ENCODE results near the gene PDGFRB. TPM values are rescaled to one million over a fixed set of nuclear protein-coding genes. Genes with fewer than 3 reads are reported as not detected.

Gene PDGFRB
- polyA plus RNA-seq, 1 donor from 2014 or later = 0.45 TPM

- Mint-ChIP-seq H3K4me3 (no peak overlapping the region), H3K9me3 (no peaks in the 10 kb centered on the region), H3K27ac (no peak overlapping the region), H3K4me1 (no peaks in the 10 kb centered on the region), H3K27me3 (peaks cover 29% of the 10 kb centered on the region), H3K36me3 (peaks cover 1% of the 10 kb centered on the region)
These were observed 32.6 kb upstream of the PDGFRB start for GRCh38 chr5:150188146-150188842.

- no peaks in the 10 kb centered on the region for H3K9me3 Mint-ChIP-seq
- no peak overlapping the region for H3K4me3 Mint-ChIP-seq
- no peak overlapping the region for H3K27ac Mint-ChIP-seq
- H3K4me1 Mint-ChIP-seq = no peaks in the 10 kb centered on the region
- H3K27me3 Mint-ChIP-seq = peaks cover 25% of the 10 kb centered on the region
- no peaks in the 10 kb centered on the region for H3K36me3 Mint-ChIP-seq
These were observed 31.3 kb upstream of the PDGFRB start for GRCh38 chr5:150186897-150187296.

- Mint-ChIP-seq H3K9me3 (no peaks in the 10 kb centered on the region), H3K4me1 (no peaks in the 10 kb centered on the region), H3K27ac (no peak overlapping the region), H3K36me3 (peaks cover 2% of the 10 kb centered on the region), H3K27me3 (peaks cover 23% of the 10 kb centered on the region), H3K4me3 (no peak overlapping the region)
These were observed 30.5 kb upstream of the PDGFRB start for GRCh38 chr5:150186137-150186536.

GRCh38 chr5:150184990-150185912 is 29.6 kb upstream of the PDGFRB start:
- no peak overlapping the region for H3K27ac Mint-ChIP-seq
- H3K4me3 Mint-ChIP-seq = no peak overlapping the region
- no peaks in the 10 kb centered on the region for H3K9me3 Mint-ChIP-seq
- H3K27me3 Mint-ChIP-seq = peaks cover 18% of the 10 kb centered on the region
- H3K4me1 Mint-ChIP-seq = no peaks in the 10 kb centered on the region
- H3K36me3 Mint-ChIP-seq = peaks cover 4% of the 10 kb centered on the region

GRCh38 chr5:150184006-150184405 is 28.4 kb upstream of the PDGFRB start:
- no peaks in the 10 kb centered on the region for H3K9me3 Mint-ChIP-seq
- no peaks in the 10 kb centered on the region for H3K4me1 Mint-ChIP-seq
- peaks cover 4% of the 10 kb centered on the region for H3K36me3 Mint-ChIP-seq
- no peak overlapping the region for H3K4me3 Mint-ChIP-seq
- no peak overlapping the region for H3K27ac Mint-ChIP-seq
- H3K27me3 Mint-ChIP-seq = peaks cover 13% of the 10 kb centered on the region

- H3K9me3 Mint-ChIP-seq = no peaks in the 10 kb centered on the region
- peaks cover 8% of the 10 kb centered on the region for H3K27me3 Mint-ChIP-seq
These were observed 27.8 kb upstream of the PDGFRB start for GRCh38 chr5:150183436-150183835.

GRCh38 chr5:150182774-150183173 is 27.1 kb upstream of the PDGFRB start:
- H3K4me1 Mint-ChIP-seq = no peaks in the 10 kb centered on the region

More at GRCh38 chr5:150183436-150183835, 27.8 kb upstream of the PDGFRB start:
- Mint-ChIP-seq H3K36me3 (peaks cover 4% of the 10 kb centered on the region), H3K27ac (no peak overlapping the region), H3K4me1 (no peaks in the 10 kb centered on the region), H3K4me3 (no peak overlapping the region)

GRCh38 chr5:150181766-150182545 is 26.3 kb upstream of the PDGFRB start:
- no peak overlapping the region for H3K27ac Mint-ChIP-seq
- peaks cover 4% of the 10 kb centered on the region for H3K27me3 Mint-ChIP-seq
- peaks cover 4% of the 10 kb centered on the region for H3K36me3 Mint-ChIP-seq
- no peaks in the 10 kb centered on the region for H3K9me3 Mint-ChIP-seq
- H3K4me3 Mint-ChIP-seq = no peak overlapping the region
- no peaks in the 10 kb centered on the region for H3K4me1 Mint-ChIP-seq

More at GRCh38 chr5:150182774-150183173, 27.1 kb upstream of the PDGFRB start:
- peaks cover 7% of the 10 kb centered on the region for H3K27me3 Mint-ChIP-seq
- no peak overlapping the region for H3K27ac Mint-ChIP-seq
- no peak overlapping the region for H3K4me3 Mint-ChIP-seq
- H3K9me3 Mint-ChIP-seq = no peaks in the 10 kb centered on the region
- peaks cover 4% of the 10 kb centered on the region for H3K36me3 Mint-ChIP-seq

GRCh38 chr5:150181027-150181426 is 25.4 kb upstream of the PDGFRB start:
- H3K27ac Mint-ChIP-seq = peak overlapping the region in 1 of 3 donors; percentile 26
- peaks cover 4% of the 10 kb centered on the region for H3K27me3 Mint-ChIP-seq
- peaks cover 4% of the 10 kb centered on the region for H3K36me3 Mint-ChIP-seq
- H3K4me1 Mint-ChIP-seq = no peaks in the 10 kb centered on the region
- no peak overlapping the region for H3K4me3 Mint-ChIP-seq
- no peaks in the 10 kb centered on the region for H3K9me3 Mint-ChIP-seq

- Mint-ChIP-seq H3K27ac (peak overlapping the region in 1 of 3 donors; percentile 26), H3K4me3 (peak overlapping the region in 1 of 4 donors; percentile 28), H3K4me1 (no peaks in the 10 kb centered on the region), H3K9me3 (no peaks in the 10 kb centered on the region), H3K27me3 (peaks cover 8% of the 10 kb centered on the region), H3K36me3 (peaks cover 4% of the 10 kb centered on the region)
These were observed 24.8 kb upstream of the PDGFRB start for GRCh38 chr5:150180241-150181026.

- no peaks in the 10 kb centered on the region for H3K4me1 Mint-ChIP-seq
- H3K4me3 Mint-ChIP-seq = no peak overlapping the region
- peaks cover 6% of the 10 kb centered on the region for H3K27me3 Mint-ChIP-seq
- peak overlapping the region in 1 of 3 donors; percentile 7 for H3K27ac Mint-ChIP-seq
- no peaks in the 10 kb centered on the region for H3K9me3 Mint-ChIP-seq
- peaks cover 4% of the 10 kb centered on the region for H3K36me3 Mint-ChIP-seq
These were observed 23.5 kb upstream of the PDGFRB start for GRCh38 chr5:150179019-150179620.

GRCh38 chr5:150178262-150178661 is 22.6 kb upstream of the PDGFRB start:
- Mint-ChIP-seq H3K27me3 (peaks cover 6% of the 10 kb centered on the region), H3K9me3 (no peaks in the 10 kb centered on the region)

GRCh38 chr5:150177721-150178120 is 22.1 kb upstream of the PDGFRB start:
- H3K27me3 Mint-ChIP-seq = peaks cover 10% of the 10 kb centered on the region

More at GRCh38 chr5:150178262-150178661, 22.6 kb upstream of the PDGFRB start:
- Mint-ChIP-seq H3K4me3 (no peak overlapping the region), H3K27ac (no peak overlapping the region), H3K4me1 (no peaks in the 10 kb centered on the region), H3K36me3 (peaks cover 4% of the 10 kb centered on the region)

More at GRCh38 chr5:150177721-150178120, 22.1 kb upstream of the PDGFRB start:
- Mint-ChIP-seq H3K9me3 (no peaks in the 10 kb centered on the region), H3K4me1 (no peaks in the 10 kb centered on the region), H3K27ac (no peak overlapping the region), H3K4me3 (no peak overlapping the region), H3K36me3 (peaks cover 4% of the 10 kb centered on the region)
